Measurements from ENCODE around the gene MACROH2A2.
"Not testable (repeated sequence)": the region's sequence is repeated elsewhere in the genome, so short reads cannot be mapped to it uniquely, and the experiment has no call there.

MACROH2A2 gene

GRCh38 chr10:70052462-70053217 is at the start of gene MACROH2A2:
Gene MACROH2A2, plus strand, starts transcription at chr10:70052846. Its CDS starts 22,813 bp downstream, at chr10:70075659.
- peak; percentile 66 for DNase-seq (ENCODE audit: low spot score)

- DNase-seq (ENCODE audit: low spot score) = no peak
Measured at GRCh38 chr10:70007116-70007820, 45.4 kb upstream of the MACROH2A2 start.

- no peak for DNase-seq (ENCODE audit: low spot score)
Measured at GRCh38 chr10:70031215-70031614, 21.4 kb upstream of the MACROH2A2 start.

- no peak for DNase-seq (ENCODE audit: low spot score)
Measured at GRCh38 chr10:70032667-70033289, 19.9 kb upstream of the MACROH2A2 start.

- DNase-seq (ENCODE audit: low spot score) = no peak
Measured at GRCh38 chr10:70034232-70034631, 18.4 kb upstream of the MACROH2A2 start.

GRCh38 chr10:70035531-70035930 is 17.1 kb upstream of the MACROH2A2 start:
- no peak for DNase-seq (ENCODE audit: low spot score)

GRCh38 chr10:70038923-70039322 is 13.7 kb upstream of the MACROH2A2 start:
- DNase-seq (ENCODE audit: low spot score) = no peak

GRCh38 chr10:70041016-70041415 is 11.6 kb upstream of the MACROH2A2 start:
- no peak for DNase-seq (ENCODE audit: low spot score)

GRCh38 chr10:70041739-70042138 is 10.9 kb upstream of the MACROH2A2 start:
- not testable (repeated sequence) for DNase-seq (ENCODE audit: low spot score)

- DNase-seq (ENCODE audit: low spot score) = not testable (repeated sequence)
Measured at GRCh38 chr10:70047066-70047465, 5.6 kb upstream of the MACROH2A2 start.

GRCh38 chr10:70048030-70048723 is 4.5 kb upstream of the MACROH2A2 start:
- DNase-seq (ENCODE audit: low spot score) = no peak

GRCh38 chr10:70051848-70052247 is 798 bp upstream of the MACROH2A2 start:
- no peak for DNase-seq (ENCODE audit: low spot score)

- DNase-seq (ENCODE audit: low spot score) = peak; percentile 39
Measured at GRCh38 chr10:70053218-70053840, 683 bp downstream of the MACROH2A2 start.

- DNase-seq (ENCODE audit: low spot score) = no peak
Measured at GRCh38 chr10:70053841-70054288, 1.2 kb downstream of the MACROH2A2 start.

GRCh38 chr10:70054902-70055301 is 2.3 kb downstream of the MACROH2A2 start:
- DNase-seq (ENCODE audit: low spot score) = no peak

- DNase-seq (ENCODE audit: low spot score) = no peak
Measured at GRCh38 chr10:70055550-70055949, 2.9 kb downstream of the MACROH2A2 start.

- DNase-seq (ENCODE audit: low spot score) = no peak
Measured at GRCh38 chr10:70057306-70057705, 4.7 kb downstream of the MACROH2A2 start.

GRCh38 chr10:70060389-70060788 is 7.7 kb downstream of the MACROH2A2 start:
- no peak for DNase-seq (ENCODE audit: low spot score)

- DNase-seq (ENCODE audit: low spot score) = no peak
Measured at GRCh38 chr10:70063418-70064098, 10.9 kb downstream of the MACROH2A2 start.

GRCh38 chr10:70064486-70064885 is 11.8 kb downstream of the MACROH2A2 start:
- DNase-seq (ENCODE audit: low spot score) = no peak

GRCh38 chr10:70066190-70066589 is 13.5 kb downstream of the MACROH2A2 start:
- no peak for DNase-seq (ENCODE audit: low spot score)
